CD4-positive, CD25-positive, alpha-beta regulatory T cell (primary cell): ENCODE results near the gene PRAMEF2. TPM values are rescaled to one million over a fixed set of nuclear protein-coding genes. Genes with fewer than 3 reads are reported as not detected.
"Not testable (repeated sequence)": the region's sequence is repeated elsewhere in the genome, so short reads cannot be mapped to it uniquely, and the experiment has no call there.

Experiments
- ATAC-seq, 2 donors: fragments of 150-1000 bp; cut with Tn5 transposase; one replicate each; pipeline ENCODE4 v1.10.0; 2021; ENCODE audit warnings: low read depth in 2 of 2, moderate number of reproducible peaks in 2 of 2, moderate library complexity in 1 of 2
- DNase-seq, 3 donors: peaks; one replicate each; pipeline versions ENCODE4 v3.0.0 to v3.0.0-alpha.2; 2012 to 2022; ENCODE audit warnings: mixed read lengths in 1 of 3
- H3K27ac ChIP-seq: one replicate; pipeline ENCODE4 v1.7.0; 2013; ENCODE audit warnings: mild to moderate bottlenecking, low read length; ENCODE audit not compliant: insufficient read depth, poor library complexity, severe bottlenecking
- H3K27me3 ChIP-seq: one replicate; pipeline ENCODE4 v1.7.0; 2013; ENCODE audit warnings: low read length; ENCODE audit not compliant: control insufficient read depth, insufficient read depth
- H3K36me3 ChIP-seq: one replicate; pipeline ENCODE4 v1.7.0; 2013; ENCODE audit warnings: mild to moderate bottlenecking, low read length, moderate library complexity; ENCODE audit not compliant: control insufficient read depth, insufficient read depth
- H3K4me1 ChIP-seq: 2 replicates; pipeline ENCODE4 v1.7.0; 2013; ENCODE audit warnings: mild to moderate bottlenecking, low read length; ENCODE audit not compliant: insufficient read depth, control insufficient read depth, poor library complexity, severe bottlenecking
- H3K4me3 ChIP-seq: one replicate; pipeline ENCODE4 v1.7.0; 2013; ENCODE audit warnings: low read depth, mild to moderate bottlenecking, low read length, moderate library complexity
- H3K9me3 ChIP-seq, 2 experiments: 1 replicate in 1 of 2; 2 replicates in 1 of 2; pipeline ENCODE4 v1.7.0; 2013; ENCODE audit warnings: low read length in 2 of 2, mild to moderate bottlenecking in 1 of 2, moderate library complexity in 1 of 2; ENCODE audit not compliant: control insufficient read depth in 2 of 2
- H3K27ac Mint-ChIP-seq, 3 donors: one replicate each; pipeline ENCODE4 v1.8.0; 2020 to 2022; ENCODE audit warnings: mild to moderate bottlenecking in 3 of 3, mixed read lengths in 3 of 3, moderate library complexity in 2 of 3
- H3K27me3 Mint-ChIP-seq: one replicate; pipeline ENCODE4 v1.8.0; 2022; ENCODE audit warnings: mild to moderate bottlenecking, mixed read lengths
- H3K36me3 Mint-ChIP-seq: one replicate; pipeline ENCODE4 v1.8.0; 2020; ENCODE audit warnings: mixed read lengths
- H3K4me1 Mint-ChIP-seq, 4 donors: one replicate each; pipeline ENCODE4 v1.8.0; 2020 to 2022; ENCODE audit warnings: mixed read lengths in 4 of 4, mild to moderate bottlenecking in 1 of 4
- H3K4me3 Mint-ChIP-seq, 4 donors: one replicate each; pipeline ENCODE4 v1.8.0; 2020 to 2022; ENCODE audit warnings: mild to moderate bottlenecking in 4 of 4, mixed read lengths in 4 of 4, moderate library complexity in 3 of 4
- H3K9me3 Mint-ChIP-seq, 7 donors: one replicate each; pipeline ENCODE4 v1.8.0; 2020 to 2022; ENCODE audit warnings: mixed read lengths in 7 of 7, mild to moderate bottlenecking in 3 of 7, moderate library complexity in 2 of 7
- polyA plus RNA-seq, 4 donors: library from polyadenylated mRNA; unstranded; fragments of 300-500 nt; fragmentation: Illumina TruSeq; gene quantifications; one replicate each; pipeline ENCODE4 v1.2.3, GENCODE V29; 2021
- total RNA-seq: library from RNA; stranded (reverse); gene quantifications from one replicate; pipeline ENCODE4 v1.2.3, GENCODE V29; 2022

PRAMEF2 gene
- total and polyA plus RNA-seq, 5 donors from 2014 or later, result not detected

DNA sequence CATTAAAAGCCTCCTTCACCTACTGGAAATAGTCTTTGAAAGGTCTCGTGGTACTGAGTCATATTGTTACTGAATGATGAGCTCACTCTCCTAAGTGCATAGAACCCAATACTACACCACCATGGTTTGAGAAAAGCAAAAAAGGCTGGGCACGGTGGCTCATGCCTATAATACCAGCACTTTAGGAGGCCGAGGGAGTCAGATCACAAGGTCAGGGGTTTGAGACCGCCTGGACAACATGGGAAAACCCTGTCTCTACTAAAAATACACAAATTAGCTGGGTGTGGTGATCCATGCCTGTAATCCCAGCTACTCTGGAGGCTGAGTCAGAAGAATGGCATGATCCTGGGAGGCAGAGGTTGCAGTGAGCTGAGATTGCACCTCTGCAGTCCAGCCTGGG, 5.1 kb upstream of the PRAMEF2 start:
- no peak overlapping the region for H3K27ac Mint-ChIP-seq
- no peaks in the 10 kb centered on the region for H3K36me3 Mint-ChIP-seq
- H3K27me3 Mint-ChIP-seq, result no peaks in the 10 kb centered on the region
- Histone ChIP-seq H3K27me3 (peaks cover 3% of the 10 kb centered on the region), H3K4me3 (no peak overlapping the region), H3K27ac (no peak overlapping the region), H3K36me3 (no peaks in the 10 kb centered on the region), H3K9me3 (no peaks in the 10 kb centered on the region), H3K4me1 (no peaks in the 10 kb centered on the region)
- no peaks in the 10 kb centered on the region for H3K4me1 Mint-ChIP-seq
- H3K4me3 Mint-ChIP-seq, result no peak overlapping the region
- no peak for DNase-seq
- no peak for ATAC-seq
- peaks cover 0 to 4% (median 0%) of the 10 kb centered on the region in 7 donors for H3K9me3 Mint-ChIP-seq

GRCh38 chr1:12863131-12863880, 6.4 kb downstream of the PRAMEF2 start:
- H3K27ac ChIP-seq, H3K27me3 Mint-ChIP-seq, H3K4me3 Mint-ChIP-seq, ATAC-seq, H3K9me3 Mint-ChIP-seq, H3K27ac Mint-ChIP-seq, H3K9me3 ChIP-seq, H3K27me3 ChIP-seq, H3K4me1 Mint-ChIP-seq, DNase-seq, H3K4me3 ChIP-seq, H3K36me3 Mint-ChIP-seq, H3K36me3 ChIP-seq, H3K4me1 ChIP-seq: not testable (repeated sequence)

GRCh38 chr1:12878453-12878852, 21.6 kb downstream of the PRAMEF2 start:
- H3K4me1 ChIP-seq, H3K36me3 Mint-ChIP-seq, H3K4me3 Mint-ChIP-seq, H3K27ac Mint-ChIP-seq, H3K27me3 Mint-ChIP-seq, H3K27ac ChIP-seq, H3K36me3 ChIP-seq, H3K27me3 ChIP-seq, H3K9me3 ChIP-seq, DNase-seq, H3K4me1 Mint-ChIP-seq, H3K4me3 ChIP-seq, ATAC-seq, H3K9me3 Mint-ChIP-seq: not testable (repeated sequence)

GRCh38 chr1:12886101-12886500, 29.2 kb downstream of the PRAMEF2 start, which contains the start of gene PRAMEF4:
Gene PRAMEF4, minus strand, starts transcription at chr1:12886201. Its CDS starts 2,807 bp downstream, at chr1:12883394.
- not testable (repeated sequence) for H3K4me1 Mint-ChIP-seq, H3K36me3 ChIP-seq, H3K4me3 Mint-ChIP-seq, H3K27ac ChIP-seq, DNase-seq, H3K27me3 Mint-ChIP-seq, H3K36me3 Mint-ChIP-seq, H3K27ac Mint-ChIP-seq, ATAC-seq, H3K9me3 Mint-ChIP-seq, H3K4me3 ChIP-seq, H3K27me3 ChIP-seq, H3K4me1 ChIP-seq, H3K9me3 ChIP-seq

DNA sequence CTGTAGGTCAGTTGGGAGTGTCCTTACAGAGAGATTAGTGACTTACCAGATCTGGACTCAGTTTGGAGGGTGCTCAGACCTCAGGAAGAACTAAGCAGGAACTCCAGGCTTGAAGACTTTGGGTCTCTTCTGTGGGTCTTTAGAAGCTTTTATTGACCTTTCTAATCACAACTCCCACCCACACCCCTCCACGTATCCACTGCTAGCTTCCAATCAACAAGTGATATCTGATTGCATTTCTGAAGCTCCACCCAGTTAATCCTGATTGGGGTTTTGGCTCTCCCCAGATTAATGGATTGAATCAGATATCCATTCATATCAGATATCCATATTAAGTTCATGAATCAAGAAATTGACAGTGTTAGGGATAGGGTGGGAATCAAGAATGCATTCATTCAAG, 41.3 kb downstream of the PRAMEF2 start, which contains the start of gene PRAMEF10:
Gene PRAMEF10, minus strand, starts transcription at position 101 of the 400 bp plus-strand sequence. CDS start 2,423 bp downstream, outside the sequence.
- not testable (repeated sequence) for H3K4me3 ChIP-seq, H3K36me3 Mint-ChIP-seq, H3K9me3 ChIP-seq, H3K27ac Mint-ChIP-seq, DNase-seq, H3K27ac ChIP-seq, H3K27me3 ChIP-seq, H3K27me3 Mint-ChIP-seq, ATAC-seq, H3K9me3 Mint-ChIP-seq, H3K4me3 Mint-ChIP-seq, H3K4me1 ChIP-seq, H3K4me1 Mint-ChIP-seq, H3K36me3 ChIP-seq

- ATAC-seq, H3K27me3 Mint-ChIP-seq, H3K4me1 ChIP-seq, H3K36me3 ChIP-seq, H3K4me3 ChIP-seq, H3K27ac ChIP-seq, H3K27me3 ChIP-seq, H3K27ac Mint-ChIP-seq, H3K9me3 ChIP-seq, H3K36me3 Mint-ChIP-seq, H3K9me3 Mint-ChIP-seq, H3K4me1 Mint-ChIP-seq, DNase-seq, H3K4me3 Mint-ChIP-seq: not testable (repeated sequence)
Observed at GRCh38 chr1:12899186-12899585, 42.3 kb downstream of the PRAMEF2 start.

- not testable (repeated sequence) for H3K36me3 ChIP-seq, H3K4me3 Mint-ChIP-seq, H3K9me3 Mint-ChIP-seq, H3K27ac Mint-ChIP-seq, H3K4me1 Mint-ChIP-seq, H3K36me3 Mint-ChIP-seq, DNase-seq, H3K27ac ChIP-seq, H3K4me1 ChIP-seq, ATAC-seq, H3K9me3 ChIP-seq, H3K27me3 ChIP-seq, H3K4me3 ChIP-seq, H3K27me3 Mint-ChIP-seq
Observed at GRCh38 chr1:12903793-12904572, 47.1 kb downstream of the PRAMEF2 start.
